ENCODE data around the gene PCSK4. TPM values are rescaled to one million over a fixed set of nuclear protein-coding genes. Genes with fewer than 3 reads are reported as not detected.

The PCSK4 gene
- total and polyA plus RNA-seq, 9 of the 15 experiments (the other 6 are each of a cell fraction or from before 2014, with no cell fraction given): 0.01 to 9.1 (median 2.1) TPM; not detected in 1

GRCh38 chr19:1508507-1508856, 18.3 kb upstream of the PCSK4 start (continued):
- TF ChIP-seq FOXO4 (CRISPR knock-in tag; IDR thresholded peaks at IDR 0.05) (no peak), NELFE (IDR thresholded peaks at IDR 0.05; ENCODE audit: insufficient read depth, insufficient read length) (no peak), ELF1 (tag; IDR thresholded peaks at IDR 0.05) (no peak), ATF7 (IDR thresholded peaks at IDR 0.05) (no peak), SAP30 (IDR thresholded peaks at IDR 0.05; ENCODE audit: borderline replicate concordance, insufficient read depth, low read depth, low read length, poor library complexity, severe bottlenecking) (peak; percentile 7), CSDE1 (IDR thresholded peaks at IDR 0.05) (no peak), ZFX (CRISPR knock-in tag; IDR thresholded peaks at IDR 0.05) (0 out of 2 replicates have a peak, but pooled peaks have one; percentile 7)

GRCh38 chr19:1507763-1508506, 17.8 kb upstream of the PCSK4 start:
- POLR2A ChIA-PET: interaction anchor here (0.6 to 1.0 kb wide), 2 partner anchors 102 to 238 kb away, joined by 3 read pairs; partner anchors contain the start of gene CIRBP
- H3K9me3 ChIP-seq (replicated peaks; ENCODE audit: control insufficient read depth, insufficient read depth, low read depth, low read length): no peaks in the 10 kb centered on the region
- peak overlapping the region; percentile 77 to 91 for H3K9ac ChIP-seq (ENCODE audit: insufficient read depth in 1 of 2, low read depth in 2 of 2, low read length in 2 of 2)
- peak overlapping the region; percentile 94 for H2AFZ ChIP-seq (ENCODE audit: low read depth, low read length)
- peaks cover 11% of the 10 kb centered on the region; the same call in 2 of the 3 replicates for H3K79me2 ChIP-seq (ENCODE audit: control insufficient read depth, insufficient read depth, low read length)
- FAIRE-seq: peak; percentile 100
- no peaks in the 10 kb centered on the region for H3K9me1 ChIP-seq (ENCODE audit: control insufficient read depth, insufficient read depth, low read length)
- H3K27me3 ChIP-seq (ENCODE audit: control insufficient read depth in 2 of 2, insufficient read depth in 2 of 2, low read length in 2 of 2): no peaks in the 10 kb centered on the region
- in situ Hi-C loops (cut with MboI) (loop anchor here (5.0 kb wide), 1 partner anchor 51 kb away; no protein-coding TSS in a partner anchor), intact Hi-C loops (cut with micrococcal nuclease) (no loop called here)
- CTCF ChIA-PET (ENCODE audit: low intra/inter-chr PET ratio): no interaction called here
- H3K4me3 ChIP-seq: peak overlapping the region; percentile 58
- ATAC-seq: peak; percentile 90
- H3K36me3 ChIP-seq (ENCODE audit: control insufficient read depth, insufficient read depth, low read length): peaks cover 14% of the 10 kb centered on the region; the same call in 2 of the 3 replicates
- peak; percentile 97 to 100 (median 98) for DNase-seq (ENCODE audit: extremely low read depth in 1 of 4, low spot score in 3 of 4)
- no peaks in the 10 kb centered on the region for H4K20me1 ChIP-seq (replicated peaks; ENCODE audit: control insufficient read depth, insufficient read depth, low read length)
- under 1% methylated on average over 24 of the region's 46 CpGs for WGBS (ENCODE audit: insufficient coverage, low coverage, missing lambda C conversion rate)
- peak overlapping the region; percentile 96 for H3K4me2 ChIP-seq (ENCODE audit: insufficient read depth, low read length)
- H3K27ac ChIP-seq (ENCODE audit: extremely low read depth, low read depth, low read length): peak overlapping the region; percentile 90
- no TSS peak for BruUV-seq (replicated peaks)
- H3K4me1 ChIP-seq (replicated peaks in 1 of 2; ENCODE audit: control insufficient read depth in 2 of 2, insufficient read depth in 2 of 2, low read length in 2 of 2): peaks cover 12 to 69% of the 10 kb centered on the region in 2 experiments
- peak; percentile 83; the same call in 1 of the 2 replicates for TF ChIP-seq KLF1 (tag; IDR thresholded peaks at IDR 0.05)
- 0 out of 4 replicates have a peak, but pooled peaks of 1 of the 2 experiments have one; percentile 27 for TF ChIP-seq TRIM24 (IDR thresholded peaks at IDR 0.05)
- 0 out of 4 replicates have a peak, but pooled peaks of 1 of the 2 experiments have one; percentile 46 for TF ChIP-seq SRF (CRISPR knock-in tag; IDR thresholded peaks at IDR 0.05)
- TF ChIP-seq DLX4 (CRISPR knock-in tag; IDR thresholded peaks at IDR 0.05): no peak
- TF ChIP-seq SMAD4 (CRISPR knock-in tag; conservative IDR thresholded peaks at IDR 0.05): no peak
- no peak for TF ChIP-seq ZMIZ1 (IDR thresholded peaks at IDR 0.05; ENCODE audit: low read depth in 2 of 2, low read length in 2 of 2)
